ENCODE results near the gene CCL27.

- TF ChIP-seq EZH2phosphoT487 (IDR thresholded peaks at IDR 0.05; ENCODE audit: borderline replicate concordance, low read length) (no peak), CTCF (IDR thresholded peaks at IDR 0.05; ENCODE audit: low read depth, low read length, poor library complexity, severe bottlenecking) (no peak)
Measured at GRCh38 chr9:34653151-34654072, 9.0 kb downstream of the CCL27 start.
